ENCODE data around the gene SLAMF6. TPM values are rescaled to one million over a fixed set of nuclear protein-coding genes. Genes with fewer than 3 reads are reported as not detected.

The SLAMF6 gene
- total RNA-seq, 6 donors from 2014 or later: 2.7 to 10.7 (median 3.4) TPM

DNA sequence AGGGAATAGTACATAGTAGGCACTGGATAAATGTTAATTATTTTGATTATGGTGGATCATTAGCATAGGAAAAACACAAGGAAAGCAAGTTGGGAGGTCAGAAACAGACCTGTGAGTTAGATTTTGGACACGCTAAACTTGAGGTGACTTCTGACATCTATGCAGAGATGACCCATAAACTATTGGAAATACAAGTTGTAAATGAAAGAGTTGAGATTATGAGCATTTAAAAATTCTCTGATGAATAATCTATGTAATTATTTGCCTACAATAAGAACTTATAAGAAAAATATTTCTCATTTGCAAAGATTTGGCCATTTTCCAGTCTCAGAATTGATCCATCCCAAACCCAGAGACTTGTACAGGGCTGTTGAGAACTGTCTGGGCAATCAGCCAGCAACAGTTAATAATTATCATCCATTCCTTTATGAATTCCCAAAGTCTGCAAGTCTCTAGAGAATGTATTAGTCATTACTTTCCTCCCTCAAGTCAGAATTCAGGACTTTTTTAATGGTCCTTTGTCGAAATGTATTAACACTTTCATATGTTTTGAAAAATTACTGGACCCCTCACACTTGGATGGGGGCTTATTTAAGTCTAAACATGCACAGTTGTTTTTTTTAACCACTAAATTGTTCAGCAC is 19.4 kb upstream of the SLAMF6 start:
- no peak overlapping the region for H3K4me3 ChIP-seq
- ATAC-seq (ENCODE audit: low FRiP score in 2 of 2) (no peak), DNase-seq (no peak)
- H3K4me1 ChIP-seq: peaks cover 4 to 17% (median 14%) of the 10 kb centered on the region in 4 donors
- H3K9me3 ChIP-seq: no peaks in the 10 kb centered on the region
- no peak overlapping the region for H3K27ac ChIP-seq
- no peak for TF ChIP-seq POLR2A (IDR thresholded peaks at IDR 0.05)
- H3K27me3 ChIP-seq: no peaks in the 10 kb centered on the region
- H3K36me3 ChIP-seq: no peaks in the 10 kb centered on the region
- 0 to 24% methylated on average over 2 of the region's 2 CpGs for WGBS, 2 donors

GRCh38 chr1:160541622-160542302 is 18.7 kb upstream of the SLAMF6 start:
- Histone ChIP-seq H3K4me1 (peaks cover 4 to 17% (median 13%) of the 10 kb centered on the region in 4 donors), H3K27ac (no peak overlapping the region), H3K36me3 (no peaks in the 10 kb centered on the region), H3K9me3 (no peaks in the 10 kb centered on the region), H3K4me3 (no peak overlapping the region), H3K27me3 (no peaks in the 10 kb centered on the region)
- no peak for ATAC-seq (ENCODE audit: low FRiP score in 2 of 2)
- no peak for DNase-seq
- TF ChIP-seq POLR2A (IDR thresholded peaks at IDR 0.05): no peak
- no peak for TF ChIP-seq POLR2AphosphoS5 (IDR thresholded peaks at IDR 0.05)
- TF ChIP-seq CTCF (IDR thresholded peaks at IDR 0.05): no peak
- TF ChIP-seq EP300 (IDR thresholded peaks at IDR 0.05): no peak
- 54 to 62% methylated on average over 1 of the region's 1 CpG for WGBS, 2 donors

- Histone ChIP-seq H3K27me3 (no peaks in the 10 kb centered on the region), H3K4me1 (peaks cover 4 to 17% (median 12%) of the 10 kb centered on the region in 4 donors), H3K4me3 (no peak overlapping the region), H3K27ac (peak overlapping the region; percentile 48 to 63 (median 58)), H3K9me3 (no peaks in the 10 kb centered on the region), H3K36me3 (no peaks in the 10 kb centered on the region)
- DNase-seq (no peak), ATAC-seq (ENCODE audit: low FRiP score in 2 of 2) (no peak)
- no peak for TF ChIP-seq EP300 (IDR thresholded peaks at IDR 0.05)
- TF ChIP-seq POLR2AphosphoS5 (IDR thresholded peaks at IDR 0.05): no peak
- no peak for TF ChIP-seq POLR2A (IDR thresholded peaks at IDR 0.05)
- TF ChIP-seq CTCF (IDR thresholded peaks at IDR 0.05): no peak
Measured at GRCh38 chr1:160540859-160541233, 17.8 kb upstream of the SLAMF6 start.

DNA sequence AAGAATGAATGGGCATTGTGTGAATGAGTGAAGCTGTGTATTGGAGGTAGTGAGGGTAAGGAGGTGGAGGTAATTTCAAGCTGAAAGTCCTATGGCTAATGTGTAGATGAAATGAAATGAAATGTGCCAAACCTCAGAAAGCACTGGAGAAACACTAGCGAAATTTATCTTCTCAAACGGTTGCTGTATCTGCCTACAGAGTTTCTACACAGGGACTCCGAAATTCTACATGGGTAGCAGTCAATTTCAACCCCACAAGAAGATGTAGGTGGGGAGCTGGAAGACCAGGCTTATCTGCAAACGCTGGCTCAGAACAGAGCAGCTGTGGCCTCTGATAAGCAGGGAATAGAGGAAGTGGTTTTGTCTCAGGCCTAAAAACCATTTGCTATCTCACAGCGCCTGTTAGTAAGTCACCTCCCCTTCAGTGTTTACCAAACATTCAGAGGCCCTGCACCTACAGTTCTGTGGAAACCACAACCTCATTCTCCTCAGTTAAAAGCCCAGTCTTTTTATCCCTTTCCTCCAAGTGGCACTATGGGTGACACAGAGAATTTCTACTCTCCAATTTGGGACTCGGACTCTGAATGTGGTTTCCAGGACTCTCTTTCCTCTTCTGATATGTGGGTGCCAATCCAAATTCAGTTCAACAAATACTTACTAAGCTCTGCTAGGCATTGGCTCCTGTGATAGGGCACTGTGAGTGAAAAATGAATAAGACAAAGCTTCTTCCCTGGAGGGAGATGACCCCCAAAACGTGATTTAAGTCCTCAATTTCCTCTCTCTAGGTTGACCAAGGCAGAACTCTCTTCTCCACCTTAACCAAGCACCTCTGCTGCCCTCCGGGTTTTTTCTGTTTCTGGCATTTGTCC is 17.2 kb upstream of the SLAMF6 start:
- peak in 1 of 2 donors; percentile 65 for TF ChIP-seq POLR2AphosphoS5 (IDR thresholded peaks at IDR 0.05)
- TF ChIP-seq EP300 (IDR thresholded peaks at IDR 0.05): peak in 1 of 4 donors; percentile 36
- TF ChIP-seq POLR2A (IDR thresholded peaks at IDR 0.05): peak in 1 of 4 donors; percentile 12
- no peak for TF ChIP-seq CTCF (IDR thresholded peaks at IDR 0.05)
- peaks cover under 1 to 3% (median 1%) of the 10 kb centered on the region in 4 donors for H3K9me3 ChIP-seq
- DNase-seq: peak in 1 of 2 donors; percentile 45
- 29 to 33% methylated on average over 7 to 8 of the region's 8 CpGs for WGBS, 2 donors
- peak; percentile 45 to 73 for ATAC-seq (ENCODE audit: low FRiP score in 2 of 2)
- peak overlapping the region; percentile 48 to 63 (median 58) for H3K27ac ChIP-seq
- H3K27me3 ChIP-seq: no peaks in the 10 kb centered on the region
- H3K4me3 ChIP-seq: no peak overlapping the region
- H3K36me3 ChIP-seq: no peaks in the 10 kb centered on the region
- peaks cover 4 to 17% (median 12%) of the 10 kb centered on the region in 4 donors for H3K4me1 ChIP-seq

DNA sequence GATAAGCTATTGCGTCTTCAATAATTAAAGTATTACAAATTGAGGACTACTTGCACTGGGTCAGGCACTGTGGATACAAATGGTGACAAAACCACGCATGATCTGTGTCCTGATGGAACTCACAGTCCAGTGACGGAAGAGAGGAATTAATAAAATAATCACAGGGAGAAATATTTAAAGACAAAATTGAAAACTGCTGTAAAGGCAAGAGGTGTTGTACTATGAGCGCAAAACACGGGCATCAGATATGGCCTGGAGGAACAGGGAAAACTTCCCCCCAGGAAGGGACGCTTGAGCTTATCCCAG is 16.6 kb upstream of the SLAMF6 start:
- DNase-seq (no peak), ATAC-seq (ENCODE audit: low FRiP score in 2 of 2) (no peak)
- TF ChIP-seq EP300 (IDR thresholded peaks at IDR 0.05) (no peak), POLR2AphosphoS5 (IDR thresholded peaks at IDR 0.05) (no peak), CTCF (IDR thresholded peaks at IDR 0.05) (no peak), POLR2A (IDR thresholded peaks at IDR 0.05) (no peak)
- Histone ChIP-seq H3K9me3 (peaks cover 6 to 8% (median 7%) of the 10 kb centered on the region in 4 donors), H3K36me3 (no peaks in the 10 kb centered on the region), H3K4me3 (no peak overlapping the region), H3K4me1 (peaks cover 4 to 17% (median 12%) of the 10 kb centered on the region in 4 donors), H3K27ac (peak overlapping the region; percentile 10 to 58 (median 53)), H3K27me3 (no peaks in the 10 kb centered on the region)
- 74 to 79% methylated on average over 6 of the region's 6 CpGs for WGBS, 2 donors
